DND-41 (cell line): ENCODE results near the gene HS3ST1.

Source experiments
- EZH2 ChIP-seq: IDR thresholded peaks from 3 replicates; pipeline ENCODE4 v1.6.1; 2012; ENCODE audit warnings: borderline replicate concordance, low read depth, mild to moderate bottlenecking, moderate library complexity, low read length, inconsistent platforms; ENCODE audit not compliant: severe bottlenecking
- TF ChIP-seq, protein P1 (sequence below): IDR thresholded peaks from 2 replicates; pipeline ENCODE4 v1.5.1; 2012; ENCODE audit warnings: borderline replicate concordance, low read length, moderate library complexity, mild to moderate bottlenecking; ENCODE audit not compliant: poor library complexity, severe bottlenecking; ENCODE audit errors: extremely low read depth

DNA sequence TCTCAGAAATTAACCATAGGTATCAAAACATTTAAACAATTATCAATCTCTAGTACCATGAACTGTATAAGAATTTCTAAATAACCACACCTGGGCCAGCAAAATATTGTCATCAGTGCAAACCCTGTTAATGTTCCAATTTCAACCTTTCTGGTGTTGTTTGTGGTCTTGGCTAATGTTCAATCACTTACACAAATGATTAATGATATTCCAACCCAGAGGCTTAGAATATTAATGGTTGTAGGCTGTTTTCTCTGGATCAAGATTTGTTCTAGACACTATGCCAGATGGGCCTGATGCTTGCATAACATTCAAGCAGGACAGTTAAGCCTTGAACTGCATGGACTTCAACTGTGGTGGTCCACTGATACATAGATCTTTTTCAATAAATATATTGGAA, 69.1 kb downstream of the HS3ST1 start:
- TF ChIP-seq, protein P1, sequence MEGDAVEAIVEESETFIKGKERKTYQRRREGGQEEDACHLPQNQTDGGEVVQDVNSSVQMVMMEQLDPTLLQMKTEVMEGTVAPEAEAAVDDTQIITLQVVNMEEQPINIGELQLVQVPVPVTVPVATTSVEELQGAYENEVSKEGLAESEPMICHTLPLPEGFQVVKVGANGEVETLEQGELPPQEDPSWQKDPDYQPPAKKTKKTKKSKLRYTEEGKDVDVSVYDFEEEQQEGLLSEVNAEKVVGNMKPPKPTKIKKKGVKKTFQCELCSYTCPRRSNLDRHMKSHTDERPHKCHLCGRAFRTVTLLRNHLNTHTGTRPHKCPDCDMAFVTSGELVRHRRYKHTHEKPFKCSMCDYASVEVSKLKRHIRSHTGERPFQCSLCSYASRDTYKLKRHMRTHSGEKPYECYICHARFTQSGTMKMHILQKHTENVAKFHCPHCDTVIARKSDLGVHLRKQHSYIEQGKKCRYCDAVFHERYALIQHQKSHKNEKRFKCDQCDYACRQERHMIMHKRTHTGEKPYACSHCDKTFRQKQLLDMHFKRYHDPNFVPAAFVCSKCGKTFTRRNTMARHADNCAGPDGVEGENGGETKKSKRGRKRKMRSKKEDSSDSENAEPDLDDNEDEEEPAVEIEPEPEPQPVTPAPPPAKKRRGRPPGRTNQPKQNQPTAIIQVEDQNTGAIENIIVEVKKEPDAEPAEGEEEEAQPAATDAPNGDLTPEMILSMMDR = no peak
- TF ChIP-seq EZH2 = no peak
